ENCODE measurements around the gene PRKCE.
A peak's percentile ranks its signal among the peaks of the same experiment; 100 is the strongest.

The PRKCE gene

DNA sequence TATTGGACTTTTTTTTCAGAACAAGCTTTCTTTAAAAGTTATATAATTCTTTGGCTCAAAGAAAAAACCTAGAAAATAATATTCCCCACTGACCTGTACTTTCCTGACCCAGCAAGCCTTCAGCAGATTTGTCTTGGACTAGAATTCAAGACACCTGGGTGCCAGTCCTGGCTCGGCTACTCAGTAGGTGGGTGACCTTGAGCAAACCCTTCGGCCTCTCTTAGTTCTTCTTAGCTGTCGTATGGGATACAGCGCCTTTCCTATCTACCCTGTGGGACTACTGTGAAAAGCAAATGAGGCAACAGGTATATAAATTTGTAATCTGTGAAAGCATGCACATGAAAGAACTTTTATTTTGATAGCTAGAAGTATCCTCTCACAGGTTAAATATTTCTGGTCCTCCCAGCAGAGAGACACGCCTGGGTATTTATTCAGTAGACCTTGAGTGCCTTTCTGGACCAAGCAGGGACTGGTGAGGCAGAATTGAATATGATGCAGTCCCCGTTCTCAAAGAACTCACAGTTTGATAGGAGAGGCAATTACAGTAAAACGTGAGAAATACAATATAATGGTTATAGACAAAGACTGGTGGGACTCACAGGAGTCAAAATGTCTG lies 576.3 kb downstream of the PRKCE start:
- DNase-seq (ENCODE audit: low spot score) = no peak
- TF ChIP-seq CTCF (IDR thresholded peaks at IDR 0.05; ENCODE audit: extremely low read depth, missing control alignments) = no peak

DNA sequence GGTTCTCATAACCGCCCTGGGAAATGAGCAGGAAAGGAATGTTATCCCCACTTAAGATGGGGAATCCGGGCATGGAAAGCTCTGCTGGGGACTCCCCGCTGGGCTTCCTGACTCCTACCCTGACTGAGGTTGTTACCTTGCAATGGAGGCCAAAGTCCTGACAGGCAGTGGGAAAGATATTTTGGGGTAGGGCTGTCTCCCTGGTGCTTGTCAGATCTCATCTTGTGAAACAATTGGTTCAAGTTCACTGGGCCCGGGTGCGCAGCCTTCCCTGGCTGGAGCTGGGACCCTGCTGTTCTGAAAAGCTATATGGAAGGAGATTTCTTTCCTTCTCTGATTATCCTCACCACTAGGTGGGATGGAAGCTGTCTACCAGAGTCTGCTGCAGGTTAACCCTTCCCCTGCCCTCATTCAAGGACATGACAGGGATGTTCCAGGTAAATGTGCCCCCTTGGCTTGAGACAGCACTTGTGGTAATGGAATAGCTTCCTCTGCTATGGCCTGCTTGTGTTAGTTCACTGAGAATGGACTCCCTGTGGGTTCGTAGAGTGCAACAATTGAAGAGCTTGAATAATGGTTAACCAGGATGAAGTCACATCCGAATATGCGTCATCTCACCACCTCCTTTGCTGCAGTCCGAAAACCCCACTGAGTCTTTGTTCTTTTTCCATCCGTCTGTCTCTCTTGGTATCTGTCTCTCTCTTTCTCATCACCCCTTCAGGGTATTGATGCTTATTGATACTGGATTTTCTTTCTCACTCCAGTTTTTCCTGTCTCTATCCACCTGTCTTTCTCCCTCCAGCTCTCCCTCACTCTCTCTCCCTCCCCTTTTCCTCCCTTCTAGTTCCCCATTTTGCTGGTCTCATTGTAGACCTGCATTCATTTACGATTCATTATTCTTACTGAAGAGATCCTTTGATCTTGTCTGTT lies 577.9 kb downstream of the PRKCE start:
- DNase-seq (ENCODE audit: low spot score) = peak; percentile 54
- TF ChIP-seq CTCF (IDR thresholded peaks at IDR 0.05; ENCODE audit: extremely low read depth, missing control alignments) = no peak

- DNase-seq (ENCODE audit: low spot score) = peak; percentile 20
Observed at GRCh38 chr2:46230115-46230571, 578.7 kb downstream of the PRKCE start.

DNA sequence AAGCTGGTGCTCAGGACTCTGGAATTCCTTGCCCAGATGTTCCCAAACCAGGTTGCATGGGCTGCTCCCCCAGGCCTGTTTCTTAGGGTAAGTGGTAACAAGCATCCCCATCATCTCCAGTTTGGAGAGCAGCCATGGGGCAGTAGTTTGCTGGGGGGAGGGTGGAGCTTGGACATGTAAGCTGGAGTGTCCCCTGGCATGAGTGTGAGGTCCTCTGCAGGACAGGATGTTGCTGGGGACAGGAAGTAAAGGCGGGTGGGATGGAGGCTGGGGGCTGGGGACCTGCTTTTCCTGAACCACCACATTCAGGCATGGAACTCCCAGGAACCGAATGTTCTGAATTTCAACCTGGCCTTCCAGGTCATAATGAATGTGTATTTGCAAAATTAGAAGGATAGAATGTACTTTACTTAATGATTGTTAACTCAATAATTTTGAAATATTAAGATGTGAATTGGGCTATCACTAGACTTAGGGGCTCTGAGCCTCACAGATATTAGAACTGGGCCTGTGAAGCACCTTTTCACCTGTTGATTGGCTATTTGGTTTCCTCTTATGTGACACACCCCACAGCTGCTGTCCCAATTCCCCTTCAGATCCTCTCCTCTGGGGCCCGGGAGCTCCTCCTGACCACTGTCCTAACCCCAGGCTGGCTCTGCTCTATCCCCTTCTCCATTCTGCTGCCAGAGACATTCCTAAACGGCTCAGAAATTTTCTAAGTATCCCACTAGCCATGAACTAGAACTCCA lies 579.4 kb downstream of the PRKCE start:
- no peak for TF ChIP-seq CTCF (IDR thresholded peaks at IDR 0.05; ENCODE audit: extremely low read depth, missing control alignments)
- DNase-seq (ENCODE audit: low spot score) = no peak

More at GRCh38 chr2:46230115-46230571, 578.7 kb downstream of the PRKCE start:
- peak; percentile 15 for TF ChIP-seq CTCF (IDR thresholded peaks at IDR 0.05; ENCODE audit: extremely low read depth, missing control alignments)

DNA sequence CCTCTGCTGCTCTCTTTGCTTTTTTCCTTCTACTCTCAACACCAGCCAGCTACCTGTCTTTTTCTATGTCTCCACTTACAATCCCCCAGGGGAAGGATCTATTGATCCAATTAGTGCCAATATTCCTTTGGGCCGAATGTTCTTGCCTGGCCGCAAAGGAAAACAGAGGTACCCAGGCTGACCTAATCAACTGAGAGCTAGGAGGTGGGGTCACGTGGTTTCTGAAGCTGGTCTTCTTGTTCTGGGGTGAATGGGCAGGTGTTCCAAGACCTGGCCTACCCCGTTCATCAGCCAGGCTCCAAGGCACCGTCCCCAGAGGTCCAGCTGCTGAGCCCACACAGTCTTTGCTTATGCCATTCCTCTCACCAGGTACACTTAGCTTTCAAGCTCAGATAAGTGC lies 580.2 kb downstream of the PRKCE start:
- no peak for DNase-seq (ENCODE audit: low spot score)
- no peak for TF ChIP-seq CTCF (IDR thresholded peaks at IDR 0.05; ENCODE audit: extremely low read depth, missing control alignments)

- TF ChIP-seq CTCF (IDR thresholded peaks at IDR 0.05; ENCODE audit: extremely low read depth, missing control alignments) = no peak
Observed at GRCh38 chr2:46232860-46233259, 581.4 kb downstream of the PRKCE start.

More at GRCh38 chr2:46232860-46233259, 581.4 kb downstream of the PRKCE start:
- no peak for DNase-seq (ENCODE audit: low spot score)

Measured in GM20000 (cell line).